NT2/D1 (cell line): ENCODE results near the gene PAK2.

Source experiments
- DNase-seq: peaks from one replicate; pipeline ENCODE4 v3.0.0-alpha.2; 2011; ENCODE audit warnings: low read depth, low spot score
- H3K27me3 ChIP-seq: 2 replicates; pipeline ENCODE4 v1.6.0; 2011; ENCODE audit warnings: mild to moderate bottlenecking; ENCODE audit not compliant: insufficient read length, insufficient read depth
- H3K36me3 ChIP-seq: 2 replicates; pipeline ENCODE4 v1.6.1; 2011; ENCODE audit warnings: mild to moderate bottlenecking, low read length, mixed read lengths; ENCODE audit not compliant: insufficient read depth, insufficient read length
- H3K4me1 ChIP-seq: 2 replicates; pipeline ENCODE4 v1.5.1; 2011; ENCODE audit not compliant: insufficient read depth, insufficient read length
- H3K4me3 ChIP-seq: 2 replicates; pipeline ENCODE4 v1.5.1; 2011; ENCODE audit warnings: low read depth; ENCODE audit not compliant: insufficient read length
- H3K9ac ChIP-seq: 2 replicates; pipeline ENCODE4 v1.6.0; 2011; ENCODE audit warnings: low read depth; ENCODE audit not compliant: insufficient read length
- H3K9me3 ChIP-seq: 2 replicates; pipeline ENCODE4 v1.5.1; 2011; ENCODE audit warnings: mild to moderate bottlenecking, low read length; ENCODE audit not compliant: insufficient read depth
- SUZ12 ChIP-seq: IDR thresholded peaks from 2 replicates; pipeline ENCODE4 v1.6.1; 2011; ENCODE audit not compliant: insufficient read length, insufficient read depth; ENCODE audit errors: extremely low read depth
- YY1 ChIP-seq: IDR thresholded peaks from 2 replicates; pipeline ENCODE4 v1.6.1; 2011; ENCODE audit not compliant: insufficient read length, insufficient read depth
- ZNF274 ChIP-seq: IDR thresholded peaks from 2 replicates; pipeline ENCODE4 v1.6.1; 2011; ENCODE audit warnings: mild to moderate bottlenecking, low read depth, low read length

The PAK2 gene

DNA sequence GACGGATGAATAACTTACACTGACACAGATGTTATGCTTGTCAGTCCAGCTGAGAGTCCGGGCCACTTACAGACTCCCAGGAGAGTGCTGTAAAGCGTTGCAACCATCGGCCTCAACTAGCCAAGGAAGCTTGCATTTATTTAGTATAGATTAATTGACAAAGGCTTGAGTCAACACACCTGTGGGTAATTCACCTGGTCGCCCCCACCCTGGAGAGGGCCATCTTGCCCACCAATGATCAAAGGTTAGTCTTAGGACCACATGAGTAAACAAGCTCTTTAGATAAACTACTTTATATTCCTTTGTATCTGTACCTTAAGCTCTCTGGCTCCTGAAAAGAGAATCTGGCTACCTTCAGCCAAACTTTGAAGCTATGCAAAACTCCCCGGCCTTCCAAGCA lies 51.0 kb downstream of the PAK2 start:
- Histone ChIP-seq H3K9me3 (peaks cover 32% of the 10 kb centered on the region), H3K36me3 (peaks cover 29% of the 10 kb centered on the region), H3K4me1 (no peaks in the 10 kb centered on the region), H3K9ac (no peak overlapping the region), H3K4me3 (no peak overlapping the region), H3K27me3 (no peaks in the 10 kb centered on the region)
- no peak for DNase-seq
- TF ChIP-seq ZNF274: no peak
- no peak for TF ChIP-seq YY1
- no peak for TF ChIP-seq SUZ12

DNA sequence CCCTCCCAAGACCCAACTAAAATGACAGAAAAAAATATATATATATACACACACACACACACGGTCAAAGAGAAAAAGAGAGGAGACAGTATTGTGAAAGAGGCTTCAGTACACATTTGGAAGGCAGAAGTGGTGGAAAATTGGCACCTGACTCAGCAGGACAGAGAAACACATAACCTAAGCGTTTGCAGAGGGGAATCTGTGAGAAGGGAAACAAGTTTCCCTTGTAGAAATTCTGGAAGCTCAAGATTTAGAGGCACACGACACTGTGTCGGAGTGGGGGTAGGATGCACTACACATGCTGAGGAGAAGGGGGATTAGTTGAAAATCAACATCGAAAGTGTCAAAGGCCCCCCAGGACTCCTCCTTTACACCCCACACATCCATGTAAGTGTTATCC lies 53.1 kb downstream of the PAK2 start:
- Histone ChIP-seq H3K9me3 (peaks cover 32% of the 10 kb centered on the region), H3K36me3 (peaks cover 29% of the 10 kb centered on the region), H3K9ac (no peak overlapping the region), H3K4me3 (no peak overlapping the region), H3K4me1 (no peaks in the 10 kb centered on the region), H3K27me3 (no peaks in the 10 kb centered on the region)
- DNase-seq: no peak
- TF ChIP-seq ZNF274 (no peak), YY1 (no peak)

DNA sequence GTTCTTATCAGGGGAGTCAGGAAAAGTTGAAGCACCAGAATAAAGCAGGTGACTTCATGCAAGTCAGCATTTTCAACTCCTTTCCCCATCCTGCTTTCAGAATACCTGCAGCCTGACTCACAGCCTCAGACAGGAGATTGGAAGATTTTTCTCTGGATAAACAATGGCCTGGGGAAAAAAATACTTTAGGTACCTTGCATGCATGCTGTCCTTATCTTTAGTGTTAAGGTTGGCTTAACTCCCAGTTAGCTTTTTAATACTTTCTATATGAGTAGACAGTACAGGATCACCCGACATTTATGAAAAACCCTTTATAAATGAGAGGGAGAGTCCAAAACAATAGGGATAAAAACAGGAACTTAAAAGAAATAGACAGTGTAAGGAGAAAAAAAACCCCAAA lies 53.6 kb downstream of the PAK2 start:
- H3K9ac ChIP-seq: no peak overlapping the region
- H3K27me3 ChIP-seq: no peaks in the 10 kb centered on the region
- H3K36me3 ChIP-seq: peaks cover 29% of the 10 kb centered on the region
- H3K4me1 ChIP-seq: no peaks in the 10 kb centered on the region
- DNase-seq: peak; percentile 59
- TF ChIP-seq ZNF274 (no peak), SUZ12 (no peak), YY1 (no peak)
- peaks cover 32% of the 10 kb centered on the region for H3K9me3 ChIP-seq
- H3K4me3 ChIP-seq: no peak overlapping the region

DNA sequence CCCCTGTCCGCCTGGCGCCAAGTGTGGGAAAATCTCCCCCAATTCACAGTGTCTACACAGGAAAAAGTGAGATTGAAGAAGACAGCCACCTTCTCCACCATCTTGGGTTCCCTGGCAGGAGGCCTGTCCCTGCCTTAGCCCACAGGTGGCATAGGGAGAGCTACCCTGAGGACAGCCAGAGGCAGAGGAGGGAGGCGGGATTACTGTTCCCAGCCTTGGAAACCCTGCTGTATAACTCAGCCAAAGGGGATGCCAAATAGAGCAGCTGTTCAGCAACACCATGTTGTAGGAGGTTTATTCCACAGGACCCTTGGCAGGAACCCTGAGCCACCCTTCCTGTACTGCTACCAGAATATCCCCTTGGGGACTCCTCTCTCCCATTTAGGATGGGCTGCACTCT lies 54.8 kb downstream of the PAK2 start:
- Histone ChIP-seq H3K9ac (no peak overlapping the region), H3K36me3 (peaks cover 25% of the 10 kb centered on the region), H3K9me3 (peaks cover 32% of the 10 kb centered on the region), H3K4me3 (no peak overlapping the region), H3K27me3 (no peaks in the 10 kb centered on the region), H3K4me1 (no peaks in the 10 kb centered on the region)
- TF ChIP-seq SUZ12 (no peak), ZNF274 (no peak), YY1 (no peak)
- DNase-seq: no peak

DNA sequence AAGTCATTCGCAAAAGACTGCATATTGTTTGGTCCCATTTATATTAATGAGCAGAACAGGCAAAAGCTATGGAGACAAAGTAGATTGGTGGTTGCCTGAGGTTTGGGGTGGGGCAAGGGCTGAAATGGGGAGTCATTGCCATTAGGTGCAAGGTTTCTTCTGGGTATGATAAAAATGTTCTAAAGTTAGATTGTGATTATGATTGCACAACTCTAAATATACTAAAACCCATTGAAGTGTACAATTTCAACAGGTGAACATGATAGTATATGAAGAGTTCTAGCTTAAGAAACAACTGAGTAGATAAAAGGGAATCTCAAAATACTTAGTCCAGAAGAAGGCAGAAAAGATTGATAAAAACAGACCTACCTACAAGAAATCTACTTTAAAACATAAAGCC lies 56.7 kb downstream of the PAK2 start:
- Histone ChIP-seq H3K9me3 (peaks cover 14% of the 10 kb centered on the region), H3K4me1 (no peaks in the 10 kb centered on the region), H3K27me3 (no peaks in the 10 kb centered on the region), H3K4me3 (no peak overlapping the region), H3K36me3 (peaks cover 18% of the 10 kb centered on the region), H3K9ac (no peak overlapping the region)
- no peak for DNase-seq
- TF ChIP-seq ZNF274: no peak
- no peak for TF ChIP-seq YY1
- TF ChIP-seq SUZ12: no peak

DNA sequence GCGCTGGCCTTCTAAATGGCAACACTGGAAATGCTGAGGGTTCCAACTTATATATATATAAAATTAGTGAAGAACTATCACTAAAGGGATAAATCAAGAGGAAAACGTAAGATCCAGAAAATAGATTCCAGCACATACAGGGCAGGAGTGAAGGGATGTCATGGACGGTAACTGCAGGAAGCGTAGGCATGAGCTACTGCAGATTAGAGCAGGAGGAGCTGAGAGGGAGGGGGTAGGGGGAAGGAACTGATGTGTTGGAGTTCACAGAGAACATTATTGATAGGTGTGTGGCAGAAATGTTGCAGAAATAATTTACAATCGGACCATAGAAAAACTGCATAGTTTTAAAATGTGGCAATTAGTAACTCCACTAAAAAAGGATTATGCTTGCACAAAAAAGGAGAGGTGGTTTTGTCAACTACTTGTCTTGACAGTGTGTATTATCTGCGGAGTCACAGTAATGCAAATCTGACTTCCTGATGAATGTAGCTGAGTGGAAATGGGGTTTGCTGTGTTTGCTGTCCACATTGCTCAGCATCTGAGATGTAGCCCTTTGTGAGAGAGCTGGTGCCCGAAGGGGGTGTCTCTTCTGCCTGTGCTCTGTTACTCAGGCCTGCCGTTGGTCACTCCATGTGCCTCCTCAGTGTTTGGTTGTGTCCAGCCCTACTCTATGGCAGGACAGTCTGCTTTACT lies 61.2 kb downstream of the PAK2 start:
- no peak for TF ChIP-seq YY1
- H3K9me3 ChIP-seq: no peaks in the 10 kb centered on the region; the same call in 1 of the 2 replicates
- no peak for DNase-seq
- no peaks in the 10 kb centered on the region for H3K4me1 ChIP-seq
- no peaks in the 10 kb centered on the region for H3K27me3 ChIP-seq
- no peak overlapping the region for H3K4me3 ChIP-seq
- H3K36me3 ChIP-seq: peaks cover 32% of the 10 kb centered on the region
- H3K9ac ChIP-seq: no peak overlapping the region

DNA sequence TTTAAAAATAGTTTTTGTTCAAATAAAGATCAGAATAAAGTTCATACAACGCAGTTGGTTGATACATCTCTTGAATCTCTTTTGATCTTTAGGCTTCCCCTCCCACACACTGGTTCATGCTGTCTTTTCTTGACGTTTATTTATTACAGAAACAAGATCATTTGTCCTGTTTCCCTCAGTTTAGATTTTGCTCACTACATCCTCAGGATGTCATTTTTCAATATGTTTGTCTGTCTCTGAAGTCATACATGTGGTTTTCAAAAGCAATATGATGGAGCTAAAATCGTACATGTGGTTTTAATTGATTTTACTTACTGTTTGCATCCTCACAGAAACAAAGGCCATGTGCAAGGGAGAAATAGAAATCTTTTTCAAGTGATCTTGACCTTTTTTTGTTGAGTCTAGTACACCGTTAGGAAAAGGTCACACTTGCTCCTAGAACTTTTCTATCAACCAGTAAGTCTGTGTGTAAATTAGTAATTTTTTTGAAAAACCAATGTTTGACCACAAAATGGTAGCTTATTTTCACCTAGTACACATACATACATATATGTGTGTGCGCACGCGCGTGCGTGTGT lies 64.3 kb downstream of the PAK2 start:
- Histone ChIP-seq H3K4me3 (no peak overlapping the region), H3K27me3 (no peaks in the 10 kb centered on the region), H3K36me3 (peaks cover 55% of the 10 kb centered on the region), H3K9me3 (no peaks in the 10 kb centered on the region), H3K9ac (no peak overlapping the region), H3K4me1 (no peaks in the 10 kb centered on the region)
- DNase-seq: no peak
- TF ChIP-seq ZNF274 (no peak), SUZ12 (no peak), YY1 (no peak)
